PFSK-1 (cell line): ENCODE data around the gene RNF149.

ENCODE experiments used
- FOXP2 ChIP-seq: optimal IDR thresholded peaks from 2 replicates; pipeline ENCODE3; 2011; ENCODE audit warnings: borderline replicate concordance, control low read depth, inconsistent platforms; ENCODE audit not compliant: insufficient read depth; ENCODE audit errors: extremely low read length, extremely low read depth
- POLR2AphosphoS5 ChIP-seq: IDR thresholded peaks from 2 replicates; pipeline ENCODE4 v1.6.1; 2012; ENCODE audit warnings: low read depth, mild to moderate bottlenecking, control low read depth, low read length, moderate library complexity
- SIN3A ChIP-seq: IDR thresholded peaks from 2 replicates; pipeline ENCODE4 v1.6.1; 2012; ENCODE audit warnings: mild to moderate bottlenecking, low read length, moderate library complexity, borderline replicate concordance; ENCODE audit not compliant: insufficient read depth
- TAF1 ChIP-seq: IDR thresholded peaks from 2 replicates; pipeline ENCODE4 v1.6.1; 2012; ENCODE audit warnings: low read length, control low read depth, borderline replicate concordance; ENCODE audit not compliant: insufficient read depth
- TF ChIP-seq, protein P1 (sequence below), 2 experiments: IDR thresholded peaks; 2 replicates each; pipeline versions ENCODE4 v1.6.1 to v1.8.0; 2011 to 2012; ENCODE audit warnings: low read depth in 2 of 2, low read length in 2 of 2, control low read depth in 1 of 2, inconsistent platforms in 1 of 2, mild to moderate bottlenecking in 1 of 2, moderate library complexity in 1 of 2; ENCODE audit not compliant: insufficient read depth in 1 of 2

RNF149 gene

DNA sequence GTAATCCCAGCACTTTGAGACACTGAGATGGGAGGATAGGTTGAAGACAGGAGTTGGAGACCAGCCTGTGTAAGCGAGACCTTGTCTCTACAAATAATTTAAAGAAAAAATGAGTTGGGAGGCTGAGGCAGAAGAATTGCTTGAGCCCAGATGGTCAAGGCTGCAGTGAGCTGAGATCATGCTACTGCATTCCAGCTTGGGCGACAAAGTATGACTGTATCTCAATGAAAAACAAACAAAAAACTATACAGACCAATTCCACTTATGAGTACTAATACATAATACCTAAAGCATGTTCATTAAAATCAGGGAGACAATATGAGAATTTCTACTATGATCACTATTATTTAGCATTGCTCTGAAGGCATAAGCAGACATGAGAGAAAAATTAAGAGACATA, 12.6 kb downstream of the RNF149 start:
- TF ChIP-seq FOXP2 (no peak), POLR2AphosphoS5 (no peak), SIN3A (no peak), TAF1 (no peak)
- TF ChIP-seq, protein P1, sequence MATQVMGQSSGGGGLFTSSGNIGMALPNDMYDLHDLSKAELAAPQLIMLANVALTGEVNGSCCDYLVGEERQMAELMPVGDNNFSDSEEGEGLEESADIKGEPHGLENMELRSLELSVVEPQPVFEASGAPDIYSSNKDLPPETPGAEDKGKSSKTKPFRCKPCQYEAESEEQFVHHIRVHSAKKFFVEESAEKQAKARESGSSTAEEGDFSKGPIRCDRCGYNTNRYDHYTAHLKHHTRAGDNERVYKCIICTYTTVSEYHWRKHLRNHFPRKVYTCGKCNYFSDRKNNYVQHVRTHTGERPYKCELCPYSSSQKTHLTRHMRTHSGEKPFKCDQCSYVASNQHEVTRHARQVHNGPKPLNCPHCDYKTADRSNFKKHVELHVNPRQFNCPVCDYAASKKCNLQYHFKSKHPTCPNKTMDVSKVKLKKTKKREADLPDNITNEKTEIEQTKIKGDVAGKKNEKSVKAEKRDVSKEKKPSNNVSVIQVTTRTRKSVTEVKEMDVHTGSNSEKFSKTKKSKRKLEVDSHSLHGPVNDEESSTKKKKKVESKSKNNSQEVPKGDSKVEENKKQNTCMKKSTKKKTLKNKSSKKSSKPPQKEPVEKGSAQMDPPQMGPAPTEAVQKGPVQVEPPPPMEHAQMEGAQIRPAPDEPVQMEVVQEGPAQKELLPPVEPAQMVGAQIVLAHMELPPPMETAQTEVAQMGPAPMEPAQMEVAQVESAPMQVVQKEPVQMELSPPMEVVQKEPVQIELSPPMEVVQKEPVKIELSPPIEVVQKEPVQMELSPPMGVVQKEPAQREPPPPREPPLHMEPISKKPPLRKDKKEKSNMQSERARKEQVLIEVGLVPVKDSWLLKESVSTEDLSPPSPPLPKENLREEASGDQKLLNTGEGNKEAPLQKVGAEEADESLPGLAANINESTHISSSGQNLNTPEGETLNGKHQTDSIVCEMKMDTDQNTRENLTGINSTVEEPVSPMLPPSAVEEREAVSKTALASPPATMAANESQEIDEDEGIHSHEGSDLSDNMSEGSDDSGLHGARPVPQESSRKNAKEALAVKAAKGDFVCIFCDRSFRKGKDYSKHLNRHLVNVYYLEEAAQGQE (IDR thresholded peaks at IDR 0.05; ENCODE audit: insufficient read depth in 1 of 2, low read depth in 2 of 2, low read length in 2 of 2), result no peak

DNA sequence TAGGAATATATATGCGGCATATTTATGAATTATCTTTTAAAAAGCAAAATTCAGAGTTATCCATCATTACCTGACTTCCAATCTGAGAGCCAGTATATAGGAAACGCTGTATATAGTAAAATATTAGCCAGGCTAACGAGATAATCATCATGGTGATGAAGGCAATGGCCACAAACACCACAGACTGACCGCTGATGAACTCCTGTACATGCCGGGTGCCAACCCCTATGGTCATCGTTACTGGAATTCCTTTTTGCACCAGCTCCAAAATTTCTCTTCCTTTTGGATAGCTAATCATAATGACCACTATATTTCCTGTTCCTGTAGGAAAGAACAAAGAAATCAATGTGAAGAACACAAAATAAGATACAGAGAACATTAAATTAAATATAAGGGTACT, 13.6 kb downstream of the RNF149 start:
- TF ChIP-seq FOXP2 (no peak), POLR2AphosphoS5 (no peak), TAF1 (no peak), SIN3A (no peak)
- TF ChIP-seq, protein P1 (IDR thresholded peaks at IDR 0.05; ENCODE audit: insufficient read depth in 1 of 2, low read depth in 2 of 2, low read length in 2 of 2), result no peak

DNA sequence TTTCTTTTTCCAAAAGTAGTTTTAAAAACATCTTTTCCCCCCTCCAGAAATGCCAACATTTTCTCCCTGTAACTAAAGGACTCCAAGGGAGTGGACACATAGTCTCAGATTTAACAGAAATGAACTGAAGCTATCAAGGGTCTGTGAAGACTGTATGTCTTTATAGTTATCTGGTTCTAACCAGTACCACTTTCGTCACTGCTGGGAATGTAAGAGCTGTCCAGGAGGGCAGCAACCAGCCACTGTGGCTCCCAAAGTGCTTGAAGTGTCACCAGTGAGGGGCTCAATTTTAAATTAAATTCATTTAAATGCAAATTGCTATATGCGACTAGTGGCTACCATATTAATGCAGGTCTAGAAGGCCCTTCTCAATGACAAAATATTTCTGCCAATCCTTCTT, 15.0 kb downstream of the RNF149 start:
- TF ChIP-seq POLR2AphosphoS5 (no peak), SIN3A (no peak), FOXP2 (no peak), TAF1 (no peak)
- TF ChIP-seq, protein P1 (IDR thresholded peaks at IDR 0.05; ENCODE audit: insufficient read depth in 1 of 2, low read depth in 2 of 2, low read length in 2 of 2), result no peak

DNA sequence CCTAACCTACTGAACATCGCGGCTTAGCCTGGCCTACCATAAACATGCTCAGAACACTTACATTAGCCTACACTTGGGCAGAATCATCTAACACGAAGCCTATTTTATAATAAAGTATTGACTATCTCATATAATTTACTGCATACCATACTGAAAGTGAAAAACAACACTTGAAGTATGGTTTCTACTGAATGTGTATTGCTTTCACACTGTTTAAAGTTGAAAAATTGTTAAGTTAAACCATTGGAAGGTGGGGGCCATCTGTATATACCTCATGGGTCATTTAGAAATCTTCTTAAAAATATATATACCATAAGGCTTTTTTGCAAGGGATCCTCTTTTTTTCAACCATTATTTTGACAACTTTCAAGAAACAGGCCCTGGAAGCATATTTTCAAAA, 16.5 kb downstream of the RNF149 start:
- no peak for TF ChIP-seq SIN3A
- no peak for TF ChIP-seq TAF1
- no peak for TF ChIP-seq FOXP2
- no peak for TF ChIP-seq POLR2AphosphoS5
- TF ChIP-seq, protein P1 (IDR thresholded peaks at IDR 0.05; ENCODE audit: insufficient read depth in 1 of 2, low read depth in 2 of 2, low read length in 2 of 2), result no peak

DNA sequence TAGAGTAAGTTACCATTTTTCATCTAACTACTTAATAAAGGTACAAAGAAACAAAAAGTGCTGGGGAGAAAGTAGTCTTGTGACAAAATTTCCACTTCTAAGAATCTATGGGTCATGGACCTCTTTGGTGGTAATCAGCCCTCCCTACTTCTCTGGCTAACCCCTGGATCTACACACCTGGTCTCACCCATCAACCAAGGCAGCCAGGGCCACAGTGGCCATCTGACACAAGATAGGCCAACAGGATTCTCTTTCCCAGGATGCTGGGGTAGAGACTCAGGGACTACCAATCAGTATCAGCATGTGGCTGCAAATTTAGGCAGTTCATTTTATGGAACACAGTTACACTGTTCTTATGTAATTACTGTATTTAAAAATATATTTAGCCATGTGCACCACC, 17.8 kb downstream of the RNF149 start:
- TF ChIP-seq TAF1 (no peak), POLR2AphosphoS5 (no peak), FOXP2 (no peak), SIN3A (no peak)
- TF ChIP-seq, protein P1 (IDR thresholded peaks at IDR 0.05; ENCODE audit: insufficient read depth in 1 of 2, low read depth in 2 of 2, low read length in 2 of 2), result no peak
